ENCODE measurements around the gene PAQR5.

GRCh38 chr15:69311319-69311721 is 12.6 kb downstream of the PAQR5 start:
- no peak for TF ChIP-seq CTCF (IDR thresholded peaks at IDR 0.05; ENCODE audit: insufficient read depth, low read depth, low read length)
- TF ChIP-seq EZH2 (IDR thresholded peaks at IDR 0.05; ENCODE audit: insufficient read depth, low read length), result no peak

All from astrocyte (in vitro differentiated cells and primary cell).